GM21576 (cell line): ENCODE measurements around the gene ARHGAP23.
"Not testable (repeated sequence)": the region's sequence is repeated elsewhere in the genome, so short reads cannot be mapped to it uniquely, and the experiment has no call there.

Experiments
- ATAC-seq: cut with Tn5 transposase; IDR thresholded peaks from one replicate; pipeline ENCODE4 v1.9.1; 2021; ENCODE audit warnings: mild to moderate bottlenecking, moderate library complexity; ENCODE audit not compliant: unreplicated experiment

The ARHGAP23 gene

GRCh38 chr17:38482700-38483043 lies 54.4 kb downstream of the ARHGAP23 start:
- ATAC-seq, result not testable (repeated sequence)

DNA sequence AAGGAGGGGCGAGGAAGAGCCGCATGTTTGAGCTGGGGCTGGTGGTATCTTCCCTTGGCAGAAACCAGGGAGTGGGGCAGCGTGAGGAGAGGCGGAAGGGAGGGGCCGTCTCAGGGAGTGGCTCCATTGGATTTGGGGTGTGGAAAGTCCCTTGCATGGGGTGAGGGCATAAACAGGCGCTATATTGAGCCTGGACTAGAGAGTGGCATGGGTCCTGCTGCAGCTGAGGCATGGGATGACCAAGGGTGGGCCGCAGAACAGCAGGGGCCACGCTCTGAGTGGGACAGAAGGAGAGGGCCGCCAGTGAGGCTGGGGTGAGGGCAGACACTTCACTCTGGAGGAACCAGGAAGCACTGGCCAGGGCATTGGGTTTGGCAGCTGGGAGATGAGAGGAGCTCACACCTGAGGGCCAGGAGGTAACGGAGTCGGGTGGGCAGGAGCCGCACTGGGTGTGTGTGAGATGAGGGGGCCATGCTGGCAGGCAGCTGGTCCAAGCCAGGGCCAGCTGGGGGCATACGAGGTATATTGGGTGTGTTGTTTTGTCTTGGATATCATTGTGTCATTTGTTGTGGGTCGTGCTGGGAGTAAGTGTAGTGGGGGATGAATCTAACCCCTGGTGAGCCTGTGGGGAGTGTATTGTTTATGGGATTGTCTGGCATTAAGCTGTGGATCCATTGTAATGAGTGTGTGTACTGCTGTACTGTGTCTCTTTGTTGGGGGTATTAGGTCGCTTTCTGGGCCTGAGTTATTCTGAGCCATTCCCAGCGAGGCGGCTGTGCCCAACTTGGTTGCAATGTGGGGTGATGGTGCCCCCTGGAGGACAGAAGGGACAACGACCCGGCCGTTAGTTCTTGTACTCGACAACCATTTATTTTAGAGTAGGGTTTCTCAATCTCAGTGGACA lies 56.2 kb downstream of the ARHGAP23 start:
- not testable (repeated sequence) for ATAC-seq

DNA sequence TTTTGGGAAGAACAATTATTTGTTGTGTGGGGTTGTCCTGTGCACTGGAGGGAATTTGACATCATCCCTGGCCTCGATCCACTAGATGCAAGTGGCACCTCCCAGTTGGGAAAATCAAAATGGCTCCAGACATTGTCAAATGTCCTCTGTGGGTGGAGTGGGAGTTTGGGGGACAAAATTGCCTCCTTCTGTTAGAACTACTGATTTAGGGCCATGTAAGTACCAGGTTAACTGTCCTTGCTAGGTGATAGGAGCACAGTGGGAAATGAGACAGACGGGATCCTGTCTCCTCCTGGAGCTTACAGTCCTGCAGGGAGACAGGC lies 56.8 kb downstream of the ARHGAP23 start:
- ATAC-seq, result no peak

- not testable (repeated sequence) for ATAC-seq
Measured at GRCh38 chr17:38485681-38486298, 57.5 kb downstream of the ARHGAP23 start.

GRCh38 chr17:38489774-38490173 lies 61.5 kb downstream of the ARHGAP23 start:
- not testable (repeated sequence) for ATAC-seq

DNA sequence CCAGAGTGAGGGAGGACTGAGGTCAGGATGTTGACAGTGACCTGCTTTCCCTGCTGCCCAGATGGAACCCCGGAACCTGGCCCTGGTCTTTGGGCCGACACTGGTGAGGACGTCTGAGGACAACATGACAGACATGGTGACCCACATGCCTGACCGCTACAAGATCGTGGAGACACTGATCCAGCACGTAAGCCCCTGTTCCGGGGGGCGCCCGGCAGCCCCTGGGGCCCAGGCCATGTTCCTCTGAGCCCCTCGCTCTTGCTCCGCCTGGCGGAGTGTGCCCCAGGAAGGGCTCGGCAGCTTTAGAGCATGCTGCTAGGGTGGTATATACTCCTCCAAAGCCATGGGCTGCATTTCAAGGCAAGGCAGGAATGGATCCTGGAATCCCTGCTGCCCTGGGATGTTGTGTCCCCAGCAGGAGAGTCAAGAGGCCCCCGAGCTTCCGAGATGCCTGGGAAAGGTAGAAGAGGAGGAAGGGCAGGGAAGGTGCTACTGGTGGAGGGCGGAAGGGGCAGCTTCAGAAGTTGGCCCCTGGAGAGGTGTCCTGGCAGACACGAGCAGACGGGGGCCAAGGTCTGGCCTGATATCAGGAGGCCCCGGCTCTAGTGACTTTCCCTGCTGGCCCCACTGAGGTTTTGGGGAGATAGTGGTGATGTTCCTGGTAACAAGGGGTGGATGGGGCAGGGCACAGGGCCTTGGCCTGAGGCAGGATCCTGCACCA lies 63.2 kb downstream of the ARHGAP23 start:
- ATAC-seq, result not testable (repeated sequence)

DNA sequence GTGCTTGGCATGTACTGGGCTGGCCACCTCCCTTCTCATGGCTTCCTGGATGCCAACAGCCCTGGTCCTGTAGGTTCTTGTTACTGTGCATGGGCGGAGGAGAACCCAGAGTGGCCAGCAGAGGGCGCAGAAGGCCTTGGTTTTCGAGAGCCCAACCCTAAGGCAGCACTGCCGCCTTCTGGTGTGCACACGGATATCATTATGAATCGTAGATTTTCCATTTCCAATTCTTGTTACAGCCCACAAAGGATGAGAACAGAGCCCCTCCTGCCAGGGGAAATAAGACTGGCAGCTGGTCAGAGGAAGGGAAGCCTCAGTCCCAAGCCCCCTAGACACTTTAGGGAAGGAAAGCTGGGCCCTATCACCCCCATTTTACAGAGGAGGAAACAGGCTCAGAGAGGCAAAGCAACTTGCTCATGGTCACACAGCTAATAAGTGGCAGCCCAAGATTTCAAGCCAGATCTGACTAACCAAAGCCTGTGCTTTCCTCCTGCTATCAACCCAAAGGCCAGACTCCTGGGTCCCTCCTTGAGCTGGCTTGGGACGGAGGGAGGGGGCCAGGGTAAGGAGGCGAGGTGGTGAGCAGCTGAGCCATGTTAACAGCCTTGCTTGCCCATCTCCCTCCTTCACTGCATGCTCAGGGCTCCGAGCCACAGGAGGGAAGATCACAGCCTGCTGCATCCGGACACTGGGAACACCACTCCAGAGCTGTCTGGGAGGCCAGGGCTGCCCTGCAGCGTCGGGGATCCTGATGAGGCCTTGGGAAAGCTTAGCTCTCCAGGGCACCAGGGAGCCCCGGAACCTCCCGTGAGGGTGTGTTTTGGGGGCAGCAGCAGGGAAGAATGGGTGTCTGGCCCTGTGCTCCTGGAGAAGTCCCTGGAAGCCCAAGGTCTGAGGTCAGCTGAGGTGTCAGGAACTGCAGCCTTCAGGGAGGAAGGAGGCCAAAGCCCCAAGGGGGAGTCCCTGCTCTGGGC lies 64.1 kb downstream of the ARHGAP23 start:
- not testable (repeated sequence) for ATAC-seq

DNA sequence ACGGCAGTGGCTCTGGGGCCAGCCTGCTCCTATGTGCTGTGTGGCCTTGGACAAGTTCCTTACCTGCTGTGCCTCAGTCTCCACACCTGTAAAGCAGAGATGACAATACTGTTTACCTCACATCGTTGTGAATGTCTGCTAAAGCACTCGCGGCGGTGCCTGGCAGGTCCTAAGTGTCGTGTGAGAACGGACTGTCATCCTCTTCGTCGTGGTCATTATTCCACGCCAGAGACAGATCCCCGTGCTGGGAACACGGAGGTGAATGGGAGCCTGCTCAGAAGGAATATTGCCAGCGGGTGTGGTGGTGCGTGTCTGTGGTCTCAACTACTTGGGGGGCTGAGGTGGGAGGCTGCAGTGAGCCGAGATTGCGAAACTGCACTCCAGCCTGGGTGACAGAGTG lies 65.9 kb downstream of the ARHGAP23 start:
- ATAC-seq, result not testable (repeated sequence)

- not testable (repeated sequence) for ATAC-seq
Measured at GRCh38 chr17:38497656-38498055, 69.4 kb downstream of the ARHGAP23 start.

- ATAC-seq, result no peak
Measured at GRCh38 chr17:38498353-38498752, 70.1 kb downstream of the ARHGAP23 start.

DNA sequence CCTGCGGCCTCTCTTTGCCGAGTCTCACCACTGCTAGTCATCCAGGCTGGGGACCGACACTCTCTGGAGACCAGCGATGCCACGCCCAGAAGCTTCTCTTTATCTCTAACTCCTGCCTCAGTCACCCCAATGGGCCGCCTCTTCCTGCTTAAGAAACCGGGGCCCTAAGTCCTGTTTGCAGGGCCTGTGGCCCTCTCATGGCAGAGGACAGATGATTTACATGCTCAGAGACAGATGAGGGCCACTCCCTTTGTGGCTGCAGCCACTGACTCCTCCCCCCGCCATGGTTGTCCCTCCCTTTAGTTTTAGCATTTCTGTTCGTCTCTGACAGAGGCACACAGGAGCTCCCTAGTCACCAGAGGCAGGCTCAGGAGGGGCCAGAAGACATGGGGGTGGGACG lies 71.0 kb downstream of the ARHGAP23 start:
- ATAC-seq, result not testable (repeated sequence)

GRCh38 chr17:38501718-38502117 lies 73.5 kb downstream of the ARHGAP23 start:
- not testable (repeated sequence) for ATAC-seq

- not testable (repeated sequence) for ATAC-seq
Measured at GRCh38 chr17:38503286-38503913, 75.1 kb downstream of the ARHGAP23 start.

DNA sequence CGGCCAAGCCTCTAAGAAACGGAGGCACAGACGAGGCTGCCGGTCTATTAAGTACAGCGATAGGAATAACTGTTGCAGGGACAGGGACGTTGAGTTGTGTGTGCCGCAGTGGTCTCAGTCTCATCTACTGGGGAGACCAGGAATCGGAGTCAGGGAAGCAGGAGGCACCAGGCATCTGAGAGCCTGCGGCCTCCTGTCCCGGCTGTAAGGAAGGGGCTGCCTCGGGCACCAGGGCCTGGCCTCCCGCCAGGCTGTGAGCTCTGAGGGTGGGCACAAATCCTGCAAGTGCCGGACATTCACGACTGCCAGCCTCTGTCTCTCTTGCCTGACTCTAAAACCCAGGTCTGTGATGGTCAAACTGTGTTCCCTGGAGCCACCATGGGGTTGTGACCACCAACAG lies 76.0 kb downstream of the ARHGAP23 start:
- no peak for ATAC-seq

DNA sequence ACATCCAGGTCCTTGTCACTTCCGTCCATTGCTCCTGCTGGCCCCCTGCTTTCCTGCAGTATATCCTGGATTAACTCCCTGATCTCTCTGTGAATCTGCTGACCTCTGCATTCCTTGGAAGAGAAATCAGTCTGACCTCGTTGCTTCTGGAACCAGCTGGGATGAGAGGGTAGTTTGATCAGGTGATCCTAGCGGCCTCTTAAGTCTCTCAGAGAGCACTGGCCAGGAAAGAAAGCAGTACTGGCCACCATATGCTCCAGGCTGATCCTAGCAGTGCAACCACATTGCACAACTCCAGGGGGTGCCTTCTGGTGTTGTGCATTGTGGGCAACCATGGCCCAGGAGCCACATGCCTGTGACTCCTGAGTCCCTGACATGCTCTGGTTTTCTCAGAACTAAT lies 79.2 kb downstream of the ARHGAP23 start:
- ATAC-seq, result no peak

- no peak for ATAC-seq
Measured at GRCh38 chr17:38507921-38508569, 79.8 kb downstream of the ARHGAP23 start.

GRCh38 chr17:38508570-38508950 lies 80.3 kb downstream of the ARHGAP23 start:
- ATAC-seq, result no peak

- no peak for ATAC-seq
Measured at GRCh38 chr17:38508954-38509771, 80.9 kb downstream of the ARHGAP23 start.
